Mesenchymal stem cell (in vitro differentiated cells and primary cell): ENCODE measurements around the gene CCNF.

Experiments
- DNase-seq: peaks from one replicate; pipeline ENCODE4 v3.0.0-alpha.2; 2013
- H2AFZ ChIP-seq: one replicate; pipeline ENCODE4 v1.6.1; 2013; ENCODE audit warnings: low read depth, mild to moderate bottlenecking, control low read depth, inconsistent platforms, low read length, moderate library complexity
- H2AK5ac ChIP-seq: 2 replicates; pipeline ENCODE4 v1.6.1; 2013; ENCODE audit warnings: low read length, moderate library complexity, mild to moderate bottlenecking, inconsistent platforms; ENCODE audit not compliant: severe bottlenecking
- H2BK120ac ChIP-seq: one replicate; pipeline ENCODE4 v1.6.1; 2013; ENCODE audit warnings: low read depth, mild to moderate bottlenecking, inconsistent platforms, low read length, moderate library complexity
- H2BK12ac ChIP-seq, 2 experiments: one replicate each; pipeline ENCODE4 v1.6.1; 2013; ENCODE audit warnings: inconsistent platforms in 2 of 2, low read length in 2 of 2, mild to moderate bottlenecking in 2 of 2, moderate library complexity in 2 of 2, control low read depth in 1 of 2
- H2BK15ac ChIP-seq: one replicate; pipeline ENCODE4 v1.6.1; 2013; ENCODE audit warnings: mild to moderate bottlenecking, low read depth, inconsistent platforms; ENCODE audit not compliant: poor library complexity, severe bottlenecking
- H2BK5ac ChIP-seq: 2 replicates; pipeline ENCODE4 v1.6.1; 2013; ENCODE audit warnings: low read depth, mild to moderate bottlenecking, low read length, control low read depth, inconsistent platforms; ENCODE audit not compliant: poor library complexity, severe bottlenecking
- H3K14ac ChIP-seq, 2 experiments: one replicate each; pipeline ENCODE4 v1.6.1; 2013; ENCODE audit warnings: inconsistent platforms in 2 of 2, low read length in 2 of 2, control low read depth in 1 of 2, mild to moderate bottlenecking in 1 of 2, moderate library complexity in 1 of 2
- H3K18ac ChIP-seq, 2 experiments: one replicate each; pipeline ENCODE4 v1.6.1; 2013; ENCODE audit warnings: inconsistent platforms in 2 of 2, low read length in 2 of 2, control low read depth in 1 of 2, low read depth in 1 of 2, mild to moderate bottlenecking in 1 of 2
- H3K23ac ChIP-seq, 2 experiments: one replicate each; pipeline ENCODE4 v1.6.1; 2013; ENCODE audit warnings: inconsistent platforms in 2 of 2, low read length in 2 of 2, mild to moderate bottlenecking in 2 of 2, moderate library complexity in 2 of 2, control low read depth in 1 of 2
- H3K27ac ChIP-seq: 2 replicates; pipeline ENCODE4 v1.5.1; 2013; ENCODE audit warnings: mild to moderate bottlenecking, moderate library complexity, low read length, control low read depth, inconsistent platforms; ENCODE audit not compliant: poor library complexity, severe bottlenecking
- H3K27me3 ChIP-seq, 2 experiments: 2 replicates each; pipeline versions ENCODE4 v1.6.1 to v1.7.0; 2013; ENCODE audit warnings: low read length in 2 of 2, mild to moderate bottlenecking in 2 of 2, moderate library complexity in 2 of 2, control low read depth in 1 of 2, inconsistent platforms in 1 of 2; ENCODE audit not compliant: control insufficient read depth in 1 of 2, insufficient read depth in 1 of 2
- H3K36me3 ChIP-seq, 2 experiments: 2 replicates each; pipeline versions ENCODE4 v1.6.1 to v1.7.0; 2013; ENCODE audit warnings: low read length in 2 of 2, control low read depth in 1 of 2, inconsistent platforms in 1 of 2, low read depth in 1 of 2, mild to moderate bottlenecking in 1 of 2; ENCODE audit not compliant: insufficient read depth in 2 of 2, control insufficient read depth in 1 of 2
- H3K4ac ChIP-seq, 2 experiments: one replicate each; pipeline ENCODE4 v1.6.1; 2013; ENCODE audit warnings: inconsistent platforms in 2 of 2, low read length in 2 of 2, mild to moderate bottlenecking in 2 of 2, moderate library complexity in 2 of 2, control low read depth in 1 of 2, low read depth in 1 of 2
- H3K4me1 ChIP-seq: 2 replicates; pipeline ENCODE4 v1.6.1; 2013; ENCODE audit warnings: low read depth, low read length, control low read depth; ENCODE audit not compliant: control insufficient read depth, insufficient read depth
- H3K4me2 ChIP-seq: 2 replicates; pipeline ENCODE4 v1.6.1; 2013; ENCODE audit warnings: low read length, mild to moderate bottlenecking, inconsistent platforms; ENCODE audit not compliant: poor library complexity, severe bottlenecking
- H3K4me3 ChIP-seq, 2 experiments: 2 replicates each; pipeline versions ENCODE4 v1.5.1 to v1.7.0; 2013; ENCODE audit warnings: low read length in 2 of 2, mild to moderate bottlenecking in 2 of 2, control low read depth in 1 of 2, low read depth in 1 of 2; ENCODE audit not compliant: insufficient read depth in 1 of 2
- H3K79me1 ChIP-seq: replicated peaks from 2 replicates; pipeline ENCODE4 v1.6.1; 2013; ENCODE audit warnings: mild to moderate bottlenecking, control low read depth, low read length, inconsistent platforms; ENCODE audit not compliant: poor library complexity, severe bottlenecking
- H3K9ac ChIP-seq: 2 replicates; pipeline ENCODE4 v1.7.0; 2013; ENCODE audit warnings: mild to moderate bottlenecking, low read length, moderate library complexity
- H3K9me3 ChIP-seq: 2 replicates; pipeline ENCODE4 v1.7.0; 2013; ENCODE audit warnings: mild to moderate bottlenecking, low read length; ENCODE audit not compliant: control insufficient read depth
- H4K8ac ChIP-seq: one replicate; pipeline ENCODE4 v1.6.1; 2013; ENCODE audit warnings: inconsistent platforms, mild to moderate bottlenecking, low read length, moderate library complexity
- H4K91ac ChIP-seq: one replicate; pipeline ENCODE4 v1.6.1; 2013; ENCODE audit warnings: mild to moderate bottlenecking, low read length, inconsistent platforms
- WGBS: methylation state at CpG from one replicate; pipeline ENCODE4 v1.1.7; 2013; ENCODE audit warnings: mixed read lengths; 5-methylcytosine and 5-hydroxymethylcytosine counted together

Gene CCNF

DNA sequence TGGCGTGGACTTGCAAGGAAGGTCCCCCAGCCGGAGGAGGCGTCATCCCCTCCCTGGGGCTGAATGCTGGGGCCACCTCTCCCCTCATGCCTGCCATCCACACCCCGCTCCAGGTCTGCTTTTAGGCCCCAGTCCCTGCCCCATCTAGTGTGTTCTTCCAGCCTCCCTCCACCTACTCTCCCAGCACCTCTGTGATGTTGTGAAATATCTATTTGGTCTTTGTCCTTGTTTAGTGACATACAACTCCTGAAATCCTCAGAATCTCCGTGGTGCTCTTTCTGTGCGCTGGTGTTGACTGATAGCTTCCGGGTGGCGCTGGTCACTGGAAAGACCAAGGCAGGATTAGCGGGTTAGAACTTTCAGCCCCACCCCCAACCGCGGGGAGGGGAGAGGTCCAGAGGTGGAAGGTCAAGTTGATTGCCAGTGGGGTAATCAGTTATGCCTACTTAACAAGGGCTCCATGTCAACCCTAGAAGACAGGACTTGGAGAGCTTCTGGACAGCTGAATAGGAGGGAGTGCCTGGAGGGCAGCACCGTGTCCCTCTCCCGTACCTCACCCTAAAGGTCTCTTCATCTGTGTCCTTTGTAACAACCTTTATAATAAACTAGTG is 55.8 kb downstream of the CCNF start:
- Histone ChIP-seq H3K14ac (no peak overlapping the region), H3K4me1 (peaks cover 21% of the 10 kb centered on the region), H2BK12ac (no peak overlapping the region), H3K4me3 (no peak overlapping the region), H2BK5ac (no peak overlapping the region), H4K91ac (no peak overlapping the region), H3K4me2 (no peak overlapping the region), H4K8ac (no peak overlapping the region), H3K27ac (no peak overlapping the region), H3K9ac (no peak overlapping the region), H3K9me3 (no peaks in the 10 kb centered on the region), H2BK120ac (no peak overlapping the region), H3K79me1 (peaks cover 51% of the 10 kb centered on the region), H3K4ac (no peak overlapping the region), H2AFZ (no peak overlapping the region), H3K27me3 (no peaks in the 10 kb centered on the region), H2BK15ac (no peak overlapping the region), H2AK5ac (no peak overlapping the region), H3K23ac (no peak overlapping the region), H3K18ac (no peak overlapping the region), H3K36me3 (peaks cover 0 to 20% of the 10 kb centered on the region in 2 experiments)
- DNase-seq, result no peak
- 92% methylated on average over 10 of the region's 13 CpGs for WGBS

GRCh38 chr16:2485811-2486507 is 56.7 kb downstream of the CCNF start:
- no peak overlapping the region for H2AK5ac ChIP-seq
- no peak overlapping the region for H4K8ac ChIP-seq
- no peak overlapping the region for H3K9ac ChIP-seq
- no peak overlapping the region for H2BK5ac ChIP-seq
- no peak for DNase-seq
- no peaks in the 10 kb centered on the region for H3K9me3 ChIP-seq
- H3K79me1 ChIP-seq, result peaks cover 50% of the 10 kb centered on the region
- H3K4me2 ChIP-seq, result no peak overlapping the region
- H3K18ac ChIP-seq, result no peak overlapping the region
- H2BK15ac ChIP-seq, result no peak overlapping the region
- H3K27me3 ChIP-seq, result no peaks in the 10 kb centered on the region
- no peak overlapping the region for H3K4me3 ChIP-seq
- H2AFZ ChIP-seq, result no peak overlapping the region
- peaks cover 21% of the 10 kb centered on the region for H3K4me1 ChIP-seq
- H2BK12ac ChIP-seq, result no peak overlapping the region
- H3K27ac ChIP-seq, result no peak overlapping the region
- H3K23ac ChIP-seq, result peak overlapping the region in 1 of 2 experiments; percentile 53
- no peak overlapping the region for H4K91ac ChIP-seq
- WGBS, result 89% methylated on average over 33 of the region's 33 CpGs
- H2BK120ac ChIP-seq, result no peak overlapping the region
- H3K4ac ChIP-seq, result no peak overlapping the region
- H3K36me3 ChIP-seq, result peaks cover 3 to 26% of the 10 kb centered on the region in 2 experiments
- H3K14ac ChIP-seq, result no peak overlapping the region

GRCh38 chr16:2486645-2487516 is 57.6 kb downstream of the CCNF start:
- H3K4me3 ChIP-seq, result no peak overlapping the region
- H3K27ac ChIP-seq, result no peak overlapping the region
- H3K9ac ChIP-seq, result no peak overlapping the region
- H2AK5ac ChIP-seq, result no peak overlapping the region
- peaks cover 24% of the 10 kb centered on the region for H3K4me1 ChIP-seq
- H4K91ac ChIP-seq, result no peak overlapping the region
- H2AFZ ChIP-seq, result no peak overlapping the region
- WGBS, result 85% methylated on average over 29 of the region's 29 CpGs
- H3K18ac ChIP-seq, result peak overlapping the region in 1 of 2 experiments; percentile 50
- no peak overlapping the region for H3K4me2 ChIP-seq
- H2BK120ac ChIP-seq, result no peak overlapping the region
- H3K27me3 ChIP-seq, result no peaks in the 10 kb centered on the region
- H3K79me1 ChIP-seq, result peaks cover 50% of the 10 kb centered on the region
- no peak overlapping the region for H2BK5ac ChIP-seq
- peak overlapping the region in 1 of 2 experiments; percentile 37 for H2BK12ac ChIP-seq
- H3K4ac ChIP-seq, result no peak overlapping the region
- H3K36me3 ChIP-seq, result peaks cover 3 to 26% of the 10 kb centered on the region in 2 experiments
- H3K9me3 ChIP-seq, result no peaks in the 10 kb centered on the region
- H4K8ac ChIP-seq, result peak overlapping the region; percentile 35
- H3K14ac ChIP-seq, result peak overlapping the region in 1 of 2 experiments; percentile 79
- peak overlapping the region in 1 of 2 experiments; percentile 67 for H3K23ac ChIP-seq
- no peak overlapping the region for H2BK15ac ChIP-seq
- no peak for DNase-seq

GRCh38 chr16:2487517-2487842 is 58.2 kb downstream of the CCNF start:
- Histone ChIP-seq H3K23ac (no peak overlapping the region), H3K9ac (no peak overlapping the region), H3K4me2 (no peak overlapping the region), H3K18ac (no peak overlapping the region), H2AFZ (no peak overlapping the region), H2BK120ac (no peak overlapping the region), H3K4me3 (no peak overlapping the region), H3K4me1 (peaks cover 26% of the 10 kb centered on the region), H2BK5ac (no peak overlapping the region), H3K9me3 (no peaks in the 10 kb centered on the region), H3K79me1 (peaks cover 48% of the 10 kb centered on the region), H3K27me3 (no peaks in the 10 kb centered on the region), H2AK5ac (no peak overlapping the region), H3K27ac (no peak overlapping the region), H4K91ac (no peak overlapping the region), H3K4ac (peak overlapping the region in 1 of 2 experiments; percentile 1), H4K8ac (no peak overlapping the region), H2BK15ac (no peak overlapping the region), H2BK12ac (no peak overlapping the region), H3K36me3 (peaks cover 3 to 23% of the 10 kb centered on the region in 2 experiments), H3K14ac (no peak overlapping the region)
- 86% methylated on average over 8 of the region's 8 CpGs for WGBS
- no peak for DNase-seq
